GM19193 (cell line): Measurements from ENCODE around the gene GRIK3.

Source experiments
- POLR2A ChIP-seq: IDR thresholded peaks from 4 replicates; pipeline ENCODE4 v1.6.1; 2011; ENCODE audit not compliant: insufficient read depth, insufficient read length; ENCODE audit errors: extremely low read depth

GRIK3 gene

GRCh38 chr1:36863061-36863460 is 171.3 kb downstream of the GRIK3 start:
- TF ChIP-seq POLR2A: no peak

GRCh38 chr1:36861375-36861774 is 172.9 kb downstream of the GRIK3 start:
- no peak for TF ChIP-seq POLR2A

GRCh38 chr1:36859926-36860325 is 174.4 kb downstream of the GRIK3 start:
- no peak for TF ChIP-seq POLR2A

GRCh38 chr1:36858981-36859380 is 175.3 kb downstream of the GRIK3 start:
- no peak for TF ChIP-seq POLR2A

GRCh38 chr1:36858553-36858952 is 175.8 kb downstream of the GRIK3 start:
- TF ChIP-seq POLR2A: no peak

- no peak for TF ChIP-seq POLR2A
Observed at GRCh38 chr1:36857754-36858153, 176.6 kb downstream of the GRIK3 start.

GRCh38 chr1:36855699-36856494 is 178.4 kb downstream of the GRIK3 start:
- no peak for TF ChIP-seq POLR2A

- no peak for TF ChIP-seq POLR2A
Observed at GRCh38 chr1:36853638-36854037, 180.7 kb downstream of the GRIK3 start.

- no peak for TF ChIP-seq POLR2A
Observed at GRCh38 chr1:36852586-36852985, 181.7 kb downstream of the GRIK3 start.

GRCh38 chr1:36851595-36851994 is 182.7 kb downstream of the GRIK3 start:
- no peak for TF ChIP-seq POLR2A

- TF ChIP-seq POLR2A: no peak
Observed at GRCh38 chr1:36851087-36851486, 183.2 kb downstream of the GRIK3 start.

- no peak for TF ChIP-seq POLR2A
Observed at GRCh38 chr1:36849956-36850355, 184.4 kb downstream of the GRIK3 start.

- no peak for TF ChIP-seq POLR2A
Observed at GRCh38 chr1:36847761-36848160, 186.6 kb downstream of the GRIK3 start.

- TF ChIP-seq POLR2A: no peak
Observed at GRCh38 chr1:36847186-36847585, 187.1 kb downstream of the GRIK3 start.

- no peak for TF ChIP-seq POLR2A
Observed at GRCh38 chr1:36846357-36846756, 188.0 kb downstream of the GRIK3 start.

- no peak for TF ChIP-seq POLR2A
Observed at GRCh38 chr1:36845802-36846201, 188.5 kb downstream of the GRIK3 start.

- TF ChIP-seq POLR2A: no peak
Observed at GRCh38 chr1:36844917-36845316, 189.4 kb downstream of the GRIK3 start.
